ENCODE measurements around the gene RAPGEFL1.
"Not testable (repeated sequence)": the region's sequence is repeated elsewhere in the genome, so short reads cannot be mapped to it uniquely, and the experiment has no call there.

Gene RAPGEFL1

GRCh38 chr17:40190197-40191021 is 13.1 kb downstream of the RAPGEFL1 start:
- TF ChIP-seq CTCF (IDR thresholded peaks at IDR 0.05; ENCODE audit: low read depth, low read length, missing control alignments): peak; percentile 67
- no peak for DNase-seq (ENCODE audit: low read depth)
- peak overlapping the region; percentile 69; the same call in 1 of the 2 replicates for H3K4me3 ChIP-seq (ENCODE audit: low read depth, low read length)

GRCh38 chr17:40191237-40192208 is 14.3 kb downstream of the RAPGEFL1 start:
- DNase-seq (ENCODE audit: low read depth): peak; percentile 31
- peak; percentile 80 for TF ChIP-seq CTCF (IDR thresholded peaks at IDR 0.05; ENCODE audit: low read depth, low read length, missing control alignments)
- peak overlapping the region; percentile 69 for H3K4me3 ChIP-seq (ENCODE audit: low read depth, low read length)

- no peak overlapping the region for H3K4me3 ChIP-seq (ENCODE audit: low read depth, low read length)
- no peak for TF ChIP-seq CTCF (IDR thresholded peaks at IDR 0.05; ENCODE audit: low read depth, low read length, missing control alignments)
- DNase-seq (ENCODE audit: low read depth): no peak
Measured at GRCh38 chr17:40192961-40193360, 15.7 kb downstream of the RAPGEFL1 start.

GRCh38 chr17:40194821-40195220 is 17.6 kb downstream of the RAPGEFL1 start:
- DNase-seq (ENCODE audit: low read depth): no peak
- TF ChIP-seq CTCF (IDR thresholded peaks at IDR 0.05; ENCODE audit: low read depth, low read length, missing control alignments): no peak
- no peak overlapping the region for H3K4me3 ChIP-seq (ENCODE audit: low read depth, low read length)

GRCh38 chr17:40197550-40197949 is 20.3 kb downstream of the RAPGEFL1 start:
- no peak overlapping the region for H3K4me3 ChIP-seq (ENCODE audit: low read depth, low read length)
- DNase-seq (ENCODE audit: low read depth): no peak
- TF ChIP-seq CTCF (IDR thresholded peaks at IDR 0.05; ENCODE audit: low read depth, low read length, missing control alignments): no peak

- H3K4me3 ChIP-seq (ENCODE audit: low read depth, low read length); DNase-seq (ENCODE audit: low read depth): not testable (repeated sequence)
Measured at GRCh38 chr17:40197965-40198456, 20.7 kb downstream of the RAPGEFL1 start.

- no peak for TF ChIP-seq CTCF (IDR thresholded peaks at IDR 0.05; ENCODE audit: low read depth, low read length, missing control alignments)
- H3K4me3 ChIP-seq (ENCODE audit: low read depth, low read length): no peak overlapping the region
- no peak for DNase-seq (ENCODE audit: low read depth)
Measured at GRCh38 chr17:40198576-40198975, 21.3 kb downstream of the RAPGEFL1 start.
